ENCODE data around the gene ARHGAP18. TPM values are rescaled to one million over a fixed set of nuclear protein-coding genes. Genes with fewer than 3 reads are reported as not detected.

The ARHGAP18 gene
- total and polyA plus RNA-seq, 4 experiments from 2014 or later = 2.3 to 4.6 (median 4.0) TPM

Other genes with a start within 250 kb of the ARHGAP18 start
- 1 to 10 TPM in 1 of 2 experiments, under 1 TPM in 1; 0.87 to 1.1 TPM for gene TMEM244, start 151.1 kb upstream of the ARHGAP18 start, total RNA-seq
- 1 to 10 TPM in 1 of 2 donors, not detected in 1; 1.2 TPM for gene TMEM244, start 151.1 kb upstream of the ARHGAP18 start, polyA plus RNA-seq

Data from CD4-positive, alpha-beta memory T cell (primary cell).